ENCODE measurements around the gene ABLIM1.

Gene ABLIM1

GRCh38 chr10:114483575-114483974 is 174.5 kb downstream of the ABLIM1 start:
- no peak for DNase-seq

GRCh38 chr10:114482480-114483304 is 175.4 kb downstream of the ABLIM1 start:
- DNase-seq = peak; percentile 2 to 29

- DNase-seq = no peak
Observed at GRCh38 chr10:114481055-114481454, 177.0 kb downstream of the ABLIM1 start.

GRCh38 chr10:114479836-114480235 is 178.2 kb downstream of the ABLIM1 start:
- DNase-seq = no peak

GRCh38 chr10:114479307-114479706 is 178.8 kb downstream of the ABLIM1 start:
- DNase-seq = no peak

GRCh38 chr10:114478281-114478680 is 179.8 kb downstream of the ABLIM1 start:
- no peak for DNase-seq

- DNase-seq = no peak
Observed at GRCh38 chr10:114477285-114477684, 180.8 kb downstream of the ABLIM1 start.

- no peak for DNase-seq
Observed at GRCh38 chr10:114474989-114475388, 183.1 kb downstream of the ABLIM1 start.

- no peak for DNase-seq
Observed at GRCh38 chr10:114473776-114474175, 184.3 kb downstream of the ABLIM1 start.

- DNase-seq = no peak
Observed at GRCh38 chr10:114472877-114473253, 185.2 kb downstream of the ABLIM1 start.

- DNase-seq = no peak
Observed at GRCh38 chr10:114471906-114472876, 185.9 kb downstream of the ABLIM1 start.

GRCh38 chr10:114470956-114471905 is 186.8 kb downstream of the ABLIM1 start:
- peak; percentile 50 to 69 for DNase-seq

GRCh38 chr10:114470361-114470760 is 187.7 kb downstream of the ABLIM1 start:
- no peak for DNase-seq

GRCh38 chr10:114458955-114459354 is 199.1 kb downstream of the ABLIM1 start:
- DNase-seq = peak; percentile 56 to 66

- DNase-seq = no peak
Observed at GRCh38 chr10:114458216-114458920, 199.7 kb downstream of the ABLIM1 start.

- DNase-seq = no peak
Observed at GRCh38 chr10:114453576-114453975, 204.5 kb downstream of the ABLIM1 start.

- no peak for DNase-seq
Observed at GRCh38 chr10:114448897-114449296, 209.2 kb downstream of the ABLIM1 start.

- DNase-seq = no peak
Observed at GRCh38 chr10:114445332-114445731, 212.7 kb downstream of the ABLIM1 start.

- DNase-seq = no peak
Observed at GRCh38 chr10:114444819-114445218, 213.3 kb downstream of the ABLIM1 start.

- DNase-seq = no peak
Observed at GRCh38 chr10:114442091-114442630, 215.9 kb downstream of the ABLIM1 start.

- no peak for DNase-seq
Observed at GRCh38 chr10:114441107-114441506, 217.0 kb downstream of the ABLIM1 start.

Data from inflammatory macrophage treated with lipopolysaccharide for 1 hour (primary cell).